Adrenal gland (tissue), 12 donors: ENCODE results near the gene GLA. TPM values are rescaled to one million over a fixed set of nuclear protein-coding genes. Genes with fewer than 3 reads are reported as not detected.

Experiments used
- DNase-seq, 7 donors: peaks; one replicate each; pipeline ENCODE4 v3.0.0-alpha.2; 2019 to 2020
- H3K27ac ChIP-seq, 5 donors: fragments of 200-600 bp; sonication (generic) in 4 of 5; 1 replicate in 3 of 5; 2 replicates in 2 of 5; pipeline versions ENCODE4 v1.5.1 to v1.8.0; 2016 to 2020; ENCODE audit warnings: mild to moderate bottlenecking in 1 of 5
- H3K27me3 ChIP-seq: fragments of 200-600 bp; 2 replicates; pipeline ENCODE4 v1.8.0; 2021
- H3K36me3 ChIP-seq, 2 donors: fragments of 200-600 bp; replicated peaks in 1 of 2; 1 replicate in 1 of 2; 2 replicates in 1 of 2; pipeline versions ENCODE4 v1.5.1 to v1.8.0; 2018 to 2022
- H3K4me1 ChIP-seq, 2 donors: fragments of 200-600 bp; replicated peaks in 1 of 2; 1 replicate in 1 of 2; 2 replicates in 1 of 2; pipeline versions ENCODE4 v1.5.1 to v1.8.0; 2018 to 2021
- H3K4me3 ChIP-seq, 4 donors: fragments of 200-600 bp; sonication (generic) in 3 of 4; one replicate each; pipeline ENCODE4 v1.5.1; 2016 to 2018
- H3K9me3 ChIP-seq, 3 donors: fragments of 200-600 bp; sonication (generic) in 1 of 3; replicated peaks in 1 of 3; 1 replicate in 2 of 3; 2 replicates in 1 of 3; pipeline versions ENCODE4 v1.5.1 to v1.8.0; 2016 to 2021
- CTCF ChIP-seq, 6 experiments: fragments of 450-650 bp in 4 of 6; fragments of 200-600 bp in 2 of 6; sonication (generic) in 1 of 6; IDR thresholded peaks; 1 replicate in 5 of 6; 2 replicates in 1 of 6; pipeline versions ENCODE4 v1.5.1 to v1.8.0; 2016 to 2021; ENCODE audit warnings: antibody characterized with exemption in 6 of 6, mild to moderate bottlenecking in 2 of 6, moderate library complexity in 1 of 6
- POLR2A ChIP-seq, 2 donors: fragments of 450-650 bp; IDR thresholded peaks; one replicate each; pipeline ENCODE4 v1.6.1; 2017; ENCODE audit warnings: antibody characterized with exemption in 2 of 2, mild to moderate bottlenecking in 2 of 2, moderate library complexity in 1 of 2
- WGBS, 4 donors: extraction: QIAGEN DNeasy Blood & Tissue Kit in 2 of 4; methylation state at CpG; one replicate each; pipeline versions ENCODE4 v1.1.5 to v1.1.7; 2013 to 2017; 5-methylcytosine and 5-hydroxymethylcytosine counted together
- intact Hi-C, 2 donors: fragments of 100-400 bp; cut with DNase I; formaldehyde crosslinking; loops; one replicate each; pipeline versions ENCODE4 v1.14.1 to v1.15.0; 2022 to 2023
- polyA plus RNA-seq, 3 donors: library from polyadenylated mRNA; stranded (reverse); fragments of 200-250 nt in 2 of 3; fragments of 350-450 nt in 1 of 3; fragmentation: Illumina TruSeq in 1 of 3; extraction: RNeasy Lipid Tissue Mini Kit (QIAGEN cat#74804) in 1 of 3; gene quantifications; one replicate each; pipeline ENCODE4 v1.2.3, GENCODE V29; 2013 to 2014
- total RNA-seq, 9 donors: library from RNA; depleted of rRNA in 4 of 9; stranded (reverse); fragments of >200 nt in 4 of 9; fragments of 120-200 nt in 1 of 9; fragmentation: NEBNext Ultra II Directional in 1 of 9; extraction: Animal tissue kit (Norgen Biotek cat#: 25700) in 1 of 9; gene quantifications; one replicate each; pipeline versions ENCODE4 v1.1.0 to v1.2.4, GENCODE V29; 2013 to 2023
- donor health status: healthy with polysubstance abuse.
- donor health status: Bipolar disorder and iron deficiency.
- donor health status: DM: yes; HTN: yes; CAD: no.
- donor health status: DM: no; HTN: no; CAD: no.
- donor health status: DM: no; HTN: no; CAD: no.
- donor health status: DM: yes; HTN: yes; CAD: no.

Gene GLA
- total and polyA plus RNA-seq, 12 donors: 18.5 to 123 (median 47.8) TPM

- intact Hi-C loops: no loop called here
- WGBS, 4 donors: 56 to 97% (median 62%) methylated on average over 2 of the region's 2 CpGs; no CpG with 5 or more reads in 1 of the 4 donors
- DNase-seq: no peak
- H3K27me3 ChIP-seq: no peaks in the 10 kb centered on the region
- H3K4me3 ChIP-seq: no peak overlapping the region
- no peak overlapping the region for H3K27ac ChIP-seq
- H3K4me1 ChIP-seq: no peaks in the 10 kb centered on the region
- no peaks in the 10 kb centered on the region for H3K9me3 ChIP-seq
- TF ChIP-seq POLR2A (IDR thresholded peaks at IDR 0.05) (no peak), CTCF (IDR thresholded peaks at IDR 0.05) (no peak)
- no peaks in the 10 kb centered on the region for H3K36me3 ChIP-seq
These were observed 42.4 kb upstream of the GLA start for GRCh38 chrX:101450085-101450484.

- WGBS, 4 donors: 91 to 100% (median 100%) methylated on average over 1 of the region's 1 CpG
- Histone ChIP-seq H3K9me3 (no peaks in the 10 kb centered on the region), H3K36me3 (no peaks in the 10 kb centered on the region), H3K4me3 (no peak overlapping the region), H3K27me3 (no peaks in the 10 kb centered on the region), H3K4me1 (no peaks in the 10 kb centered on the region), H3K27ac (no peak overlapping the region)
- TF ChIP-seq POLR2A (IDR thresholded peaks at IDR 0.05): no peak
- no peak for TF ChIP-seq CTCF (IDR thresholded peaks at IDR 0.05)
- no peak for DNase-seq
- intact Hi-C loops: no loop called here
These were observed 41.6 kb upstream of the GLA start for GRCh38 chrX:101449279-101449678.

GRCh38 chrX:101442085-101442484 lies 34.4 kb upstream of the GLA start:
- no peaks in the 10 kb centered on the region for H3K4me1 ChIP-seq
- no peaks in the 10 kb centered on the region for H3K9me3 ChIP-seq
- H3K36me3 ChIP-seq: peaks cover 0 to 10% of the 10 kb centered on the region in 2 donors
- WGBS, 4 donors: 42 to 82% (median 64%) methylated on average over 2 of the region's 2 CpGs
- no peak for TF ChIP-seq POLR2A (IDR thresholded peaks at IDR 0.05)
- TF ChIP-seq CTCF (IDR thresholded peaks at IDR 0.05): no peak
- no peaks in the 10 kb centered on the region for H3K27me3 ChIP-seq
- no peak overlapping the region for H3K4me3 ChIP-seq
- no peak overlapping the region for H3K27ac ChIP-seq
- intact Hi-C loops: no loop called here
- peak in 3 of 7 donors; percentile 21 to 57 (median 21) for DNase-seq

- intact Hi-C loops: no loop called here
- DNase-seq: no peak
- TF ChIP-seq POLR2A (IDR thresholded peaks at IDR 0.05): no peak
- TF ChIP-seq CTCF (IDR thresholded peaks at IDR 0.05): no peak
- WGBS, 4 donors: 89 to 100% (median 96%) methylated on average over 2 of the region's 2 CpGs
- no peaks in the 10 kb centered on the region for H3K36me3 ChIP-seq
- no peak overlapping the region for H3K27ac ChIP-seq
- no peaks in the 10 kb centered on the region for H3K9me3 ChIP-seq
- no peaks in the 10 kb centered on the region for H3K4me1 ChIP-seq
- no peaks in the 10 kb centered on the region for H3K27me3 ChIP-seq
- no peak overlapping the region for H3K4me3 ChIP-seq
These were observed 22.8 kb upstream of the GLA start for GRCh38 chrX:101430457-101431078.
